GM19467 (cell line): ENCODE data around the gene CACNA1B.
"Not testable (repeated sequence)": the region's sequence is repeated elsewhere in the genome, so short reads cannot be mapped to it uniquely, and the experiment has no call there.

Experiments used
- ATAC-seq: cut with Tn5 transposase; IDR thresholded peaks from one replicate; pipeline ENCODE4 v1.9.1; 2021; ENCODE audit warnings: mild to moderate bottlenecking, moderate library complexity; ENCODE audit not compliant: unreplicated experiment

The CACNA1B gene

GRCh38 chr9:138126858-138127584 lies 249.4 kb downstream of the CACNA1B start:
- not testable (repeated sequence) for ATAC-seq

DNA sequence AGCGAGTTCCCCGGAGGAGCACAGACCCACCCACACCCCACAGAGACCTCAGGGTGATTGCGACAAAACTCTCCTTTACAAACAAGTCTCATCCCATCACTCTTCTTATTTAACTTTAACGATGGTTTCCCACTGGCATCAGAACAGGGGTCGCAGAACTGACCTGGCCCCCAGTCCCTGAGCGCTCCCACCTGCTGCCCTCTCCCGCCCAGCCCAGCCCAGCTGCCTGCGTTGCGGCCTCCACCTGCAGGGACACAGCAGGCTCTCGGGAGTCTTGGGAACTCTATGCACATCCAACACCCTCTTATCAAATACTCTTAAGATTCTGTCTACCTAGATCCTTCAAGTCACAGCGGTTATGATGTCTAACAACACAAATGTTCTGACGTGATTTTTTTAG lies 250.4 kb downstream of the CACNA1B start:
- not testable (repeated sequence) for ATAC-seq

- ATAC-seq = not testable (repeated sequence)
Observed at GRCh38 chr9:138129318-138129717, 251.7 kb downstream of the CACNA1B start.

- ATAC-seq = not testable (repeated sequence)
Observed at GRCh38 chr9:138132946-138133705, 255.5 kb downstream of the CACNA1B start.

- not testable (repeated sequence) for ATAC-seq
Observed at GRCh38 chr9:138134581-138134980, 257.0 kb downstream of the CACNA1B start.

DNA sequence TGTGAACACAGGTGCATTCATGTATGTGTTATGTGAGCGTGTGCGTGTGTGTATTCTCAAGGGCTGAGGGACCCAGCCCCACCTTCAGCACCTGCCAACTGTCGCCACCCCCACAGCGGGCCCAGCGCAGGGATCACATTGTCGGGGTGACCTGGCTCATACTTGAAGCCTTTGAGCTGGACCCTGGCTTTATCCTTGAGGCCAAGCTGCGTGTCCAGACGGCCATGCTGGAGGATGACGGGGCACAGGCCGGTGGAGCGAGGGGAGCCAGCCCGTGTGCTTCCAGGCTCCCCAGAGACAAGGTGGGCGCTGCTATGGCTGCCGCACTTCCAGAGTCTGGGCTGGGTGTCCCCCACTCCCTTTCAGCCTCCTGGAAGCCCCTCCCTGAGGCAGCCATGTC lies 261.5 kb downstream of the CACNA1B start:
- not testable (repeated sequence) for ATAC-seq

GRCh38 chr9:138140980-138141379 lies 263.4 kb downstream of the CACNA1B start:
- ATAC-seq = not testable (repeated sequence)

DNA sequence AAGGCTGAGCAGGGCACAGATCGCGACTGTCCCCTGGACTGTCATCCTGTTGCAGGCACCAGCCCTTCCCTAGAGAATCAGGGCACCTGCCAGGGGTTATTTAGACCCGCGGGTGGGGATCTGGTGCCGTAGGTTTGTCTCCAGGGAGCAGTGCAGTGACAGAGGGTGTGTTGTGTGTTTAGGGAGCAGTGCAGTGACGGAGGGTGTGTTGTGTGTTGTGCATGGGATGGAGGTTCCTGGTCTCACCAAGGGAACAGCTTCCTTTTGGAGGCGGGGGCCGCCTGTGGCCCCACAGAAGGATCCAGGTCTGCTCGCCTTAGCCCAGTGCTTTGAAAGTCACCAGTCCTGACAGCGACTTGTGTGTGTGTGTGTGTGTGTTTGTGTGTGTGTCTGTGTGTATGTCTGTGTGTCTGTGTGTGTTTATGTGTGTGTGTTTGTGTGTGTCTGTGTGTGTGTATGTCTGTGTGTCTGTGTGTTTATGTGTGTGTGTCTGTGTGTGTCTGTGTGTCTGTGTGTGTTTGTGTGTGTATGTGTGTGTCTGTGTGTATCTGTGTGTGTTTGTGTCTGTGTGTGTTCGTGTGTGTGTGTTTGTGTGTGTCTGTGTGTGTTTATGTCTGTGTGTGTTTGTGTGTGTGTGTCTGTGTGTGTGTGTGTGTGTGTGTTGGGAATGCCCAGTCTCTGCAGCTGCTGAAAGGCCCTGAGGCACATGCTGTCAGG lies 265.1 kb downstream of the CACNA1B start:
- not testable (repeated sequence) for ATAC-seq

- ATAC-seq = not testable (repeated sequence)
Observed at GRCh38 chr9:138143491-138143890, 265.9 kb downstream of the CACNA1B start.

DNA sequence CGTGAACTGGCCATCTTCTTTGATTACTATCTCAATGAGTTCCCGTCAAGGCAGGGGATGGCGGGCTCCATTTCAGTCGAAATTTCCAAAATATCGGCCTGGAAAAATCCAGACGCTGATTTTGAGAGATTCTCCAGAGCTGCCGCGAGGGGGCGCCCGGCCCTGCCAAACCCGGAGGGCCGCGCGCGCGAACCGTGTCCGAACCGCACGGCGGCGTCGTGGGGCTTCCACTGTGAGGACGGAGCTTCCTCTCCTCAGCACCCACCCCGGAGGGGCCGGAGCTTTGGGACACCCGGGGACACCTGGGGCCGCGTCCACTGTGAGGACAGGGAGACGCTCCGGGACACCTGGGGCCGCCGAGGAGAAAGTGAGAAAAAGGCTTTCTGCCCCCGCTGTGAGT lies 270.0 kb downstream of the CACNA1B start:
- not testable (repeated sequence) for ATAC-seq

- not testable (repeated sequence) for ATAC-seq
Observed at GRCh38 chr9:138149672-138150656, 272.4 kb downstream of the CACNA1B start.

GRCh38 chr9:138155788-138156187 lies 278.2 kb downstream of the CACNA1B start:
- not testable (repeated sequence) for ATAC-seq

- ATAC-seq = not testable (repeated sequence)
Observed at GRCh38 chr9:138166793-138167192, 289.2 kb downstream of the CACNA1B start.
